IPS DF 19.7 (cell line): ENCODE data around the gene RNU1-3.
"Not testable (repeated sequence)": the region's sequence is repeated elsewhere in the genome, so short reads cannot be mapped to it uniquely, and the experiment has no call there.

ENCODE experiments used
- DNase-seq: peaks from one replicate; pipeline ENCODE4 v3.0.0-alpha.2; 2013; ENCODE audit warnings: low read depth, low spot score

RNU1-3 gene

DNA sequence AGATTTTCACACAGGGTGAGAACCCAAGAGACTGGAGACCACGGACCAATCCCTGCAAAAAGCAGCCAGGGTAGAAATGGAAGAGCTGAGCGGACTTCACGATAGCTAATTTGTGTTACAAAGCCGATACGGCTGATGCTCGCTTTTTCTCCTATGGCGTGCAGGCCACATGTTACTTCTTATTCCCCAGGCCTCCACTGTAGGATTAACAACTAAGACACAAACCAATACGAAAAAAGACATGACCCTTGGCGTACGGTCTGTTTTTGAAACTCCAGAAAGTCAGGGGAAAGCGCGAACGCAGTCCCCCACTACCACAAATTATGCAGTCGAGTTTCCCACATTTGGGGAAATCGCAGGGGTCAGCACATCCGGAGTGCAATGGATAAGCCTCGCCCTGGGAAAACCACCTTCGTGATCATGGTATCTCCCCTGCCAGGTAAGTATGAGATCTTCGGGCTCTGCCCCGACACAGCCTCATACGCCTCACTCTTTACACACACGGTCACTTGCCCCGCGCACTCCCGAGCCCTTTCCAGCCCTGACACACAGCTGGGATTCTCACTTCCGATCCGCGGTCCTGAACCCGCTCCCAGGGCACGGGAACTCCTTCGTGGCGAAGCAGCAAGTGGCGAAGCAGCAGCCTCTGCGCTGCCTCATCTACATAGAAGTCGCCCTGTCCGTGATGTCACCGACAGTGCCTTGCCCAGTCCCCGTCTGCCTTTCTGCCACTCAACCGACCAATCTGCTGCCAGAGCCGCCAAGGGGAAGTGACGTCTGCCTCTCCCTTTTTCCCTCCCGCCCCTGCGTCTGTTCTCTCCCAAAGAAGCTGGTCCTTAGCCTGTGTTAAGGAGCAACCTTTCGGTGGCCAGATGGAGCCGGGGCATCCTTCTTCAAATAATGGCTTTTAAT, at the start of gene RNU1-3:
Gene RNU1-3 (minus strand): TSS at position 447 of the 912 bp plus-strand sequence.
- DNase-seq, result not testable (repeated sequence)

DNA sequence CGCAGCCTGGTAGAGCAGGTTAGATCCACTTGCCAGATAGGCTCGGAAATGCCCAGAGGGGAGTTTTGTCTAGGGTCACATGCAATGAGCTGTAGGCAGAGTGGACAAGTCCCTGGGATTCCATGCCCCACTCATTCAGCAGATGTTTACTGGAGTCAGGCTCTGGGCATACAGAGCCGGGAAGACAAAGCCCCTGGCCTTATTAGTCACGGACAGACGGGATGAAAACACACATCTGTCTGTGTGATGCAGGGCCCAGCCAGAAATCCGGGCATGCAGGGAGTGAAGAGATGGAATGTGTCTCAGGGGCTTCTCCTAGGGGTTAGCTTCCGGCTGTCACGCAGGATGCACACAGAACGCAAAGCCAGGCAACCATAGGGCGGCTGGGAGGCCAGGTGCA, 46.7 kb upstream of the RNU1-3 start:
- not testable (repeated sequence) for DNase-seq

DNA sequence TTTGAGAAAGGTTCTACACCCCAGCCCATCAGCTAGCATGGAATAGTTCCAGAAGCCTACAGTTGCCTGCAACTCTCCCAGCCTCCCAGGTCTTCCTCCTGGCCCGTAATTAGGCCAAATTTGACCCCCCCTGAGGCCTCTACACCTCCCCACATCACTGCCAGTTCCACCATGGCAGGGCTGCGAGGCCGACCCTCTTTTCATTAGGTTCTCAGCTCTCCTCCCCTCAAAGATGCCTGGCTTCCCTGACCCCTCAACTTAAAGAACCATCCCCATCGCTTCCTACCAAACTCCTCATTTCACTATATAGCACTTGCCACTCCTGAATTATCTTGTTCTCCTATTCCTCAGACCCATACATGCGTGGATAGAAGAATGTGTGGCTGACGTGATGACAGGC, 46.2 kb upstream of the RNU1-3 start:
- DNase-seq, result not testable (repeated sequence)

DNA sequence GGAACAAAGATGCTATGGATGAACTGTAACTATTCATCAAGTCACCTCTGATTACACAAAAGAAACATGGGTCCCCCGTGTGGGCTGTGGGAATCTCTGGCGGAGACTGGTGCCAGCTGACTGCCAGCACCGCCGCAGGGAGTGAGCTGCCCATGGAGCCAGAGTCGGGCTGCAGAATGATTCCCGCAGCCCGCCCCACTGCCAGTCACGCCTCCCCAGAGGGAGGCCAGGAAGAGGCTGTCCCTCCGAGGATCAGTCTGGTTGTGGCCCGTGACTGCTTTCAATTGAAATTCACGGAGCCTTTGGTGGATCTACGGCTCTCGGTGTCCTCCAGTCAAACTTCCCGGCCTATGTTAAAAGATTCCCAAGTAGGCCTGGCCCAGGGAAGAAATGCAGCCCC, 45.8 kb upstream of the RNU1-3 start:
- DNase-seq, result not testable (repeated sequence)

DNA sequence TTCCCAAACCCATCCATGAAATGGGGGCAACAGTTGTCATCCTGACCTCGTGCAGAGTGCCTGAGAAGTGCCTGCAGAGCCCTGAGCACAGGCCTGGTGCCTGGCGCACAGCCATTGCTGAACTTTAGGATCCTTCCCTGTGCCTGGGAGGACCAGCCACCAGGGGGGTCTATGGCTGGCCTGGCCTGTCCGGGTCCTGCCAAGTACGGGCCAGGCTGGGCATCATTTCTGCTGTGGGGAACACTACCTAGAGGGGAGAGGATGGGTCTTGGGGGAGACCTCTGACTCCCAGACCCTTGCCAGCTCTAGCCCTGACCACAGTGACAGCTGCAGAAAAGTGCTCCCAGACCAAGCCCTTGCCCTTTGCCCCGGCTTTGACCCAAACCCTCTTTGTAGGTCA, 45.4 kb upstream of the RNU1-3 start:
- DNase-seq, result not testable (repeated sequence)

DNA sequence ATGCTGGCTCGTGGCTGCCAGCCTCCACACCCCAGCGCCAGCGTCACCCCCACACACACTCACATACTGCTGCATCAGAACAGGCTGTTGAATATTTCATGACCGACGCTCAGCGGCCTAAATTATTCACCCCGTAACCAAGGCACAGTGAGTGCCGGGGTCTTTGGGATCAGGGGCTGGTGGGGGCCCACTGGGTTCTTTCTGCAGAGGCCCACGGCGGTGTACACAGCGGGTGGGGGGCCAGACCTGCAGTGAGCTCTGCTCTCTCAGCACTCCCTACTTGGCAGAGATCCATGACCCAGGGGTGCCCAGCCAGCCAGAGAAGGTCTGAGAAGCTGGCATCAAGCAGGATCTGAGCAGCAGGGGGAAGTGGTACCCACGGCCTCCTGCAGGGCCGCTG, 43.9 kb upstream of the RNU1-3 start:
- DNase-seq, result not testable (repeated sequence)

DNA sequence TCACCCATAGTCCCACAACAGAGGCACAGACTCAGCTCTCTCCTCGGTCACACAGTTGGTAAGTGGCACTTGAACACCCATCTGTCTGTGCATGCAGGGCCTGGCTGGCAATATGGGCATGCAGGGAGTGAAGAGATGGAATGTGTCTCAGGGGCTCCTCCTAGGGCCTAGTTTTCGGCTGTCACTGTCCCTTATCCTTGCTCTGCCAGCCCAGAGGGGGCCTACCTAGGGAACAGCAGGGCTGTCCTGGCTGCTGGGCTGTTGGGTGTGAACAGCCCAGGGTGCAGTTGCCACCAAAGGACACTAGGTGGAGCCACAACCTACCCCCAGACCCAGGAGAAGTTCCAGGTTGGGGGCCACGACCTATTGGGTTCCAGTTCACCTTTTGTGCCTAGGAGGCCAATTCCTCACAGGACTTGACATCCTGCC, 42.9 kb upstream of the RNU1-3 start:
- not testable (repeated sequence) for DNase-seq

DNA sequence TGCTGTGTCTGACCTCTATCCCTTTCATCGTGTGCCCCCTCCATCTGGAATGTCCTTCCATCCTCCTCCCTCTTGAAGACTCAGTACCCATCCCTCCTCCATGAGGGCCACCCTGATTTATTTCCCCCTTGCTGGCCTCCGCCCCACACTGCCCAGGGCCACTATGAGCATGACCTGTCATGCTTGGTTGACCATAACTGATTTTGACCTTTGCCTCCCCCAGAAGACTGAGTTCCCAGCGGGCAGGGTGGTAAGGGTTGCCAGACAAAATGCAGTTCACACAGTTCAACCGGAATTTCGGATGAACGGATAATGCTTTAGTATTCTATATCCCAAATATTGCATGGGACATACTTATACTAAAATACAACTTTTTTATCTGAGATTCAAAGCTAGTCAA, 42.0 kb upstream of the RNU1-3 start:
- DNase-seq, result not testable (repeated sequence)

DNA sequence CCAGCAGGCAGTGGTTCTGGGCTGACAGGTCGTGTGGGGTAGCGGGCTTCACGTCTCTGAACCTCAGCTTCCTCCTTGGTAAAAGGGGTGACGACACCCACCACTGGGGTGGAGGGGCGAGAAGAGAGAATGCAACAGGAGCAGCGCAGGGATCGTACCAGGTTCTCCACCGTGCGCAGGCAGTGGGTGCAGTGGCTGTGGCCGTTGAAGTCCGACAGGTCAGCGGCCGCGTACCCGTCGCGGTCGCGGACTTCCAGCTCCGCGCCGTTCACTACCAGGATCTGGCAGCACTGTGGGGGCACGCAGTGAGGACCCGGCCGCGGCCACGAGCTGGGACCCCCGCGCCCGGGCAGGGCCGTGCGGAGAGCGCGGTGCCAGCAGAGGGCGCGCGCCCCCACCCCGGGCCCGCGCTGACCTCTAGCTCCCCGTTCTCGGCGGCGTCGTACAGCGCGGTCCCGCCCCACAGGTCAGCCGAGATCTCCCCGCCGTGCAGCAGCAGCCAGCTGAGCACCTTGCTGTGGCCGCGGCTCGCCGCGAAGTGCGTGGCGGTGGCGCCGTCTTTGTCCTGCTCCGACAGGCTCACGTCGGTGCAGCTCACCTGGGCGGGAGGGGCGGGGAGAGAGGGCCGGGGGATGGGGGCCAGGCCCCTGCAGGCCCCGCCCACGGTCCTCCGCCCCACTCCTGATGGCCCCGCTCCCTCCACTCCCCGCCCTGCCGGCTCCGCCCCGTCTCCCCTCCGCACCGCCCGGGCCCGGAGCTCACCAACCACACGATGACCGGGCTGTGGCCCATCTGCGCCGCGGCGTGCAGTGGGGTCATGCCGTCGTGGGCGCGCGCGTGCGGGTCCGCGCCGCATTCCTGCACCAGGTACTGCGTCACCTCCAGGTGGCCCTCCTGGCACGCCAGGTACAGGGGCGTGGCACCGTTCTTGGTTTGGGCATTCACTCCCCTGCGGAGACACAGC, 40.7 kb upstream of the RNU1-3 start:
- not testable (repeated sequence) for DNase-seq

DNA sequence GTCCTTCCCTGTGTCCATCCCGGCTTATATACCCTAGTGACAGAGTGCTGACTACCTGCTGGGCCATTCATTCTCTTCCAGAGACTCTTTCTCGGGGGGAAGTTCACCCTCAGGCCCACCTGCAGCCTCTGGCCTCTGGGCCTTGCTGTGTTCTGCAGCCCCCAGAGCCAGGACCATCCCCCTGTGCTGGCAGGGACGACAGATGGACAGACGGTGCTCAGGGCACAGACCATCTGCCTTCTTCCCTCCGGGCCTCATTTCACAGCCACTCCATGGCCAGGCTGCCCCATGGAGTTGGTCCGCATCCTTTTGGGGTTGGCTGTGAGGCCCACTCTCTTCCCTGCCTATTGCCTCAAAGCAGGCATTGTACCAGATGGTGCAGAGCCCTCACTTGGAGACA, 39.6 kb upstream of the RNU1-3 start:
- DNase-seq, result not testable (repeated sequence)

DNA sequence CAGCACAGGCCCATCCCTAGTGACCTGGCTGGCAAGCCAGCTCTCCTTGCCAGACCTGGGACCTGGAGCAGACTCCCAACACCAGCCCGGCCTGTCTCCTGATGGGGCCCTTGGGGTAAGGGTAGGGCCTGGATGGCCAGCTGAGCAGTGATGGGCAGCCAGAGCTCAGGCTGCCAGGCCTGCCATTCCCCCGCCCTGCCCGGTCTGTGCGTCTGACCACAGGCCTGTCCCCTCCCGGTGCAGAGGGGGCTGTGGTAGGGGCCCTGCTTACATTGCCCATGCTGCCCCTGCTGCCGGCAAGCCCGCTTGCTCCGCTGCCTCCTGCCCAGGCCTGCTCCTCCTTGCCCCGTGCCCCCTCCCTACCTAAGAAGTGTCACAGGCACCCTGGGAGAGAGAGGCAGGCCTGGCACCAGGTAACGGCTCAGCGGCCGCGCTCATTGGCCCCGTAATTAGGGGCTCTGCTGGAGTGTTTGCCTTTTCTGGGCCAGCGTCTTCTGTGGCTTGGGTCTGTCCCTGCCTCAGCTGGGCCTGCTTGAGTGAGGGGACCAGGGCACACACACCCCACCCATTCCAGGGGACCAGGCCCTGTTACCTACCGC, 37.9 kb upstream of the RNU1-3 start:
- DNase-seq, result not testable (repeated sequence)

DNA sequence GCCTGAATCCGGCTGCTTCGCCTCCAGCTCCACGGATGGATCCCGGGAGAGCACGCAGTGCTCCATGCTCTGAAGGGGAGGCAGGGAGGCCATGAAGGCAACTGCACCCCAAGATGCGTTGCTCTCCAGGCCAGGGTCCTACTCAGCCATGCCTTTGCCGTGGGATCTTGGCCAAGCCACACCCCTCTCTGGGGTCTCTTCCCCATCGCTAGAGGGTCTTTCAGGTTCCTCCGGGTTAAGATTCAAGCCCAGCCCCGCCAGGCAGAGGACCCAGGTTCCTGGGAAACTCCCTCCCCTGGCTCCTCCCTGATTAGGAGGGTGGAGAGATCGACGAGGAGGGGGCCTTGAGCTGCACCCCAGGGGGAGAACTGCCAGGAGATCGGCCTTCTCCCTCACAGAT, 37.3 kb upstream of the RNU1-3 start:
- not testable (repeated sequence) for DNase-seq

DNA sequence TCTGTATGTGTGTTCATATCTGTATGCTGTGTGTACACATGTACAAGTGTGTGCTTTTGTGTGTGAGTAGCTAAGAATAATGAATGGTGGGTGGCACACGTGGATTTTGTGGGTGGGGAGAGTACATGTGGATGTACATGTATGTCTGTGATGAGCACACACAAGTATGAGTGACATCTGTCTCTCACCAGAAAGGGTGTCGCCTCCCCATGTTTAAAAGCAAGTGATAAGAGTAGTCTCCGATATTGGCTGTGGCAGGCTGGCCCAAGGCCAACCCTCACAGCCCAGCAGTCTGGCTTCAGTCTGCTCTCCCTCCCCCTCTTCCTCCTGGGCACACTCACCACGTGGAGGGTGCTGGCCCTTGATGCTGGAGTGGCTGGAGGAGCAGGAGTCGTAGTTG, 36.9 kb upstream of the RNU1-3 start:
- DNase-seq, result not testable (repeated sequence)

DNA sequence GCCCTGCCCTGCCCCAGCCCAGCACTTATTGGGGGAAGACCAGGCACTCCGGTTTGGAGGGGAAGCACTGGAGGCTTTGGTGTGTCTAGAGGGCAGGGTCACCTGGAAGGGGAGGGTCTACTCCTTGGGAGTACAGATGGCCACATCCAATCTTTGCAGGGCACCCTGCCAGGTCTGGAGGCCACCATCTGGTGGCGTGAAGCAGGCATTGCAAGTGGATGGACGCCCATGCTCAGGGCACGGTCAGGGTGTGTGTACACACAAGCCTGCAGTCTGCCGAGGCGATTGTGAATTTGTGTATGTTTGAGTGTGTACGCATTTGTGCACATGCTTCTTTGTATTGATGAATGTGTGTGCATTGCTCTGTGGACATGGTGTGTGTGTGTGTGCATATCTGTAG, 36.4 kb upstream of the RNU1-3 start:
- DNase-seq, result not testable (repeated sequence)

DNA sequence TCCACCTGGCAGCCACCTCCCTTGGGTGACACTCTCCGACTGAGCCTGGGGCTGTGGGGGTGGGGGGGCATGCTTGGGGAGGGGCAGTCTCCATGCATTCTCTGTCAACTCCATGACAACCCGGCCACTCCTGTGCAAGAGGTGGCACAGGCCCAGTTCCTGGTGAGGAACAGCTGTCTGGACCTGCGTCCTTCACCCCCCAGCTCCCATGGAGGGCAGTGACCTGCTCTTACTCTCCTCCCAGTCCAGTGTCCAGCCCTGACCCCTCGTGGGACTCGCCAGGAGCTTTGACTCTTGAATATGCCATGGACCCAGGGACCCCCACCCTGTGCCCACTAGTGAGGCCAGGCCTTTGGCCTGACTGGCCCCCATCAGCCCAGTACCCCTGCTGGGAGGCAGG, 35.5 kb upstream of the RNU1-3 start:
- DNase-seq, result not testable (repeated sequence)

DNA sequence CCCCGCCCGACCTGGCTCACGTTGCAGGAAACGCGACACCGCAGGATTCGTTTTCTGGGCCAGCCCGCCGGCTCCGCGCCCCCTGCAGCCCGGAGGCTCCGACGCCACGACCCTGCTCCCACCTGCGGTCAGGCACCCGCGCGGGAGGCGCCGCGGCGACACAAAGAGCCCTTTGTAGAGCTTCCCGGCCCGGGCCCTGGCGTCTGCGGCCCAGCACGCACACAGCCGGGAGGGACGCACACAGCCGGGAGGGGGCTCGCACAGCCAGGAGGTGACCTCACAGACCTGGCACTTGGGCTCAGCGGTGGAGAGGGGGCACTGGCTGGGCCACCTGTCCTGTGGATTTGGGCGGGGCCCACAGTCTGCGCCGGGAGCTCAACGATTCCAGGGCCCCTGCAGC, 34.4 kb upstream of the RNU1-3 start:
- DNase-seq, result not testable (repeated sequence)

DNA sequence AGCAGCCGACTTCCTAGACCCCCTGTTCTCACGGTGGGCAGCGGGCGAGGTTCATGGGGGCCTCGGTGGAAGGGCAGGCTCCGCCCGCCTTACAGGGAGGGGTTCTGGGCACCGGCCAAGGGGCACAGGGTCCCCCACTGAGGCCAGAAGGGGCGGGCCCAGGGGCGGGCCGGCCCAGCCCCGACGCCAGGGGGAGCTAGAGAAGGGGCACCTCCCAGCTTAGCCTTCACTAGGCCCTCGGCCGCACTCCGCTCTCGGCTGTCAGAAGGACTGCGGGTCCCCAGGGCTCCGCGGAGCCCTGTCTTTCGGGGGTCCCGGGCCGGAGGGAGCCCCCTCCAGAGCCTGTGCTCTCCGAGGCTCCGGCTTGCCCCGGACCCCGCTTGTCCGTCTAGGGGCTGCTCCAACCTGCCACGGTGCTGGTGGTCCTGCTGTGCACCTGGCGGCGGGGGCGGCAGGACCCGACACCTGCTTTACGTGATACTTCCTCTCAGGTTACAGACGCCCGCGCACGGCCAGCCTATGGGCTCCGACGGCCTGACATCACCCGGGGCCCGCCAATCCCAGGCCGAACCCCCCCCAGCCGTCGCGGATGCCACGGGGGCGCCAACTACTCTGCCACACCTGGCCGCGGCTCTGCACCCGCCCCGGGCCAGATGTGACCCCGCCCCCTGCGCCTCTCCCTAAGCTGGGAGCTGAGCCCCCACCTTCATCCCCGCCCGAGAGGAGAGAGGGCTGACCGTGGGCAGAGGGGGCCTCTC, 33.6 kb upstream of the RNU1-3 start:
- DNase-seq, result not testable (repeated sequence)

DNA sequence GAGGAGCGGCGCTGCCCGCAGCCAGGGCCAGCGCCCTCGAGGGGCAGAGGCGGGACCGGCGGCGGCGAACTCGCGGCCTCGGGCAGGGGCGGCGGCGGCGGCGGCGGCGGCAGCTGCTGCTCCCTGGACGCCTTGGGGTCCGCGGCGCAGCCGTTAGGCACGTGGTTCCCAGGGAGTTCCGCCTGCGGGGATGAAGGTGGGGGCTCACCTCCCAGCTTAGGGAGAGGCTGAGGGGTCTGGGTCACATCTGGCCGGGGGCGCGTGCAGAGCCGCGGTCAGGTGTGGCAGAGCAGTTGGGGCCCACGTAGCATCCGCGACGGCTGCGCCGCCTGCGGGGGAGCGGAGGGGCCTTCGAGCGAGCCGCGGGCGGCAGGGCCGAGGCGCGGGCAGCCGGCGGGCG, 32.7 kb upstream of the RNU1-3 start:
- DNase-seq, result not testable (repeated sequence)

DNA sequence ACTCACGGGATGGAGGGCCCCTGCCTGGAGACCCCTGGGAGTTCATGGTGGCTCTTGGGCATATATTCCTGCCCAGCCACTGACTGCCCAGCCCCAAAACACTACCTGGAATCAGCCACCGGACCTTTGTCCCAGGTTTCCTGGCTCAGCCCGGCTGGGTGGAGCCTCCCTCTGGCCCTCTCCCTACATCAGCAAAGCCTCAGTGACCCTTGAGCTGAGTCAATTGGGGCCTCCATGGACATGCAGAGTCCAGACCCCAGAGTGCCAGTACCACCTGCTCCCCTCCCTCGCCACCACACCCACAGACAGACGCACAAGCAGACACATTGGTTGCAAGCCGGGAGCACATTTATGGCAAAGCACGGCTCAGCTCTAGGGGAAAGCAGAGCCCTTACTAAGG, 30.4 kb upstream of the RNU1-3 start:
- DNase-seq, result not testable (repeated sequence)

DNA sequence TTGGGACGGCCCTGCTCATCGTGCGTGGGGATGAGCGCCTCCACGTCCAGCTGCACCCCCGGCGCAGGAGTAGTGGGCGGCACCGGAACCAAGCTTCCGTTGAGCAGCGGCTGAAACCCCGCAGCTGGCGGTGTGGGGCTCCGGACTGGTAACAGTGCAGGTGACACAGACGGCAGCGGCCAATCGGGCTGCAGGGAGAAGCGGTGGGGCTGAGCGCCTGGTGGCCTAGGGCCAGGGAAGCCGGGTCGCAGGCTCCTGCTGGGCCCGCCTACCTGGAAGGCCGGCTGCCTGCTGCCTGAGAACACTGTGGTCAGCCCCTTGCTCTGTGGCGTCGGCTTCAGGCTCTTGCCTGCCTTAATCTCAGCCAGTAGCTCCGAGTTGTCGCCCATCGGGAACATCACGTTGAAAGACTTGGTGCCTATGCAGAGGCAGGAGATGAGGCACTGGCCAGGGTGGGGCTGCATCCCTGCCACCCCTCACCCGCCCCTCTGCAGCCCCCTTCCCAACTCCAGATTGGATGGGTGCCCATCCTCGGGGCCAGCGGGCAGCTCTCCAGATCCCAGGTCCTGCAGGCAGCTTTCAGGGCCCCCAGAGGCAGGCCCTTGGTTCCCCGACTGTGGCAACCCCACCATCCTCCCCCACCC, 29.9 kb upstream of the RNU1-3 start:
- not testable (repeated sequence) for DNase-seq
